OCI-LY1 (cell line): ENCODE measurements around the gene MOCS3.

Source experiments
- EZH2 ChIP-seq: fragments of 200-600 bp; sonication (generic), shearing (Covaris generic); IDR thresholded peaks from 2 replicates; pipeline ENCODE4 v1.8.0; 2017; ENCODE audit warnings: borderline replicate concordance, mixed run types, mild to moderate bottlenecking, antibody characterized with exemption, low read length, moderate library complexity, mixed read lengths
- TF ChIP-seq, protein P1 (sequence below): fragments of 200-600 bp; sonication (generic), shearing (Covaris generic); IDR thresholded peaks from 2 replicates; pipeline ENCODE4 v1.5.1; 2017; ENCODE audit warnings: mild to moderate bottlenecking, antibody characterized with exemption, low read length, moderate library complexity, mixed read lengths

DNA sequence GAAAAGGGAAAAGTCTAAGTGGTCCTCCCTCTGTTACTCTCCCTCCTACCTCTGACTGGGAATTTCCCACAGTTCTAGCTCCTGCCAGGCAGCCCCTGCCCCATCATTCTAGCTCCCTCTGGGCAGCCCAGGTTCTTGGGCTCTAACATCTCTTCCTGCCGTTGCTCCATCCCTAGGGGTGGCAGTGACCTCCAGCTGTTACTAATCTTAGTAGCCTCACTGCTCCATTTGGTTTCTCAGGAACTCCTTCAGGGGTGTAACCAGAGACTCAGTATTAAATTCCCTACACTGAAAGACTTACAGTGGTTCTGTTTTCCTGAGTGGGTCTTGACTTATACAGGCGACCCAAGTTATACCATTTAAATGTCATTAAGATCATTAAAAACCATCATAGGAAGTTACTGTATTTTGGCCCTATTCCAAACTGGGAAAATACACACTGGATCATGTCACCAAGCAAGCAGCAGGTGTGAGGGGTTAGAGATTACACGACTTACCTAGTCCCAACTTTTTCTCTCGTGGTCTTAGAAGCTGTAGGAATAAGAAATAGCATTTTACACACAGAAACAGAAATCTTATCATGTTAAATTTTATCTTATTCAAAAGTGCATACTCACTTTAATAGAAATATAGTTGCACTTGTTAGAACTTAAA, 10.4 kb upstream of the MOCS3 start:
- TF ChIP-seq, protein P1, sequence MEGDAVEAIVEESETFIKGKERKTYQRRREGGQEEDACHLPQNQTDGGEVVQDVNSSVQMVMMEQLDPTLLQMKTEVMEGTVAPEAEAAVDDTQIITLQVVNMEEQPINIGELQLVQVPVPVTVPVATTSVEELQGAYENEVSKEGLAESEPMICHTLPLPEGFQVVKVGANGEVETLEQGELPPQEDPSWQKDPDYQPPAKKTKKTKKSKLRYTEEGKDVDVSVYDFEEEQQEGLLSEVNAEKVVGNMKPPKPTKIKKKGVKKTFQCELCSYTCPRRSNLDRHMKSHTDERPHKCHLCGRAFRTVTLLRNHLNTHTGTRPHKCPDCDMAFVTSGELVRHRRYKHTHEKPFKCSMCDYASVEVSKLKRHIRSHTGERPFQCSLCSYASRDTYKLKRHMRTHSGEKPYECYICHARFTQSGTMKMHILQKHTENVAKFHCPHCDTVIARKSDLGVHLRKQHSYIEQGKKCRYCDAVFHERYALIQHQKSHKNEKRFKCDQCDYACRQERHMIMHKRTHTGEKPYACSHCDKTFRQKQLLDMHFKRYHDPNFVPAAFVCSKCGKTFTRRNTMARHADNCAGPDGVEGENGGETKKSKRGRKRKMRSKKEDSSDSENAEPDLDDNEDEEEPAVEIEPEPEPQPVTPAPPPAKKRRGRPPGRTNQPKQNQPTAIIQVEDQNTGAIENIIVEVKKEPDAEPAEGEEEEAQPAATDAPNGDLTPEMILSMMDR = no peak
- no peak for TF ChIP-seq EZH2
